SK-N-SH (cell line): ENCODE results near the gene HBG2. TPM values are rescaled to one million over a fixed set of nuclear protein-coding genes. Genes with fewer than 3 reads are reported as not detected.

Experiments used
- CTCF ChIA-PET: fragments of 300-600, 350-600 bp; formaldehyde crosslinking; extraction: SDS; loops from one replicate; lab custom pipeline; 2021; lab: Yijun Ruan, JAX
- POLR2A ChIA-PET: fragments of 350-600 bp; sonication (Branson Sonifier 250); formaldehyde crosslinking; extraction: SDS; loops from one replicate; lab custom pipeline; 2020; ENCODE audit warnings: antibody characterized with exemption, inconsistent platforms; lab: Yijun Ruan, JAX
- DNase-seq: peaks from one replicate; pipeline ENCODE4 v3.0.0; 2012
- H2AFZ ChIP-seq: fragments of 200-600 bp; sonication (generic); 2 replicates; pipeline ENCODE4 v1.8.1; 2016; ENCODE audit warnings: antibody characterized with exemption, mild to moderate bottlenecking, low read depth
- H3F3A ChIP-seq: fragments of 200-600 bp; sonication (generic); replicated peaks from 2 replicates; pipeline ENCODE3; 2016; ENCODE audit warnings: antibody characterized with exemption, mild to moderate bottlenecking; ENCODE audit not compliant: insufficient read depth
- H3K27ac ChIP-seq, 2 experiments: fragments of 200-500 bp in 1 of 2; fragments of 200-600 bp in 1 of 2; sonication (Bioruptor generic) in 1 of 2; sonication (generic), shearing (Covaris generic) in 1 of 2; 2 replicates each; pipeline versions ENCODE4 v1.5.1 to v1.6.1; 2014 to 2016; ENCODE audit warnings: low read depth in 2 of 2, inconsistent platforms in 1 of 2, low read length in 1 of 2, mild to moderate bottlenecking in 1 of 2, mixed read lengths in 1 of 2
- H3K27me3 ChIP-seq: fragments of 200-600 bp; sonication (generic), shearing (Covaris generic); 2 replicates; pipeline ENCODE4 v1.6.1; 2016; ENCODE audit warnings: mixed run types; ENCODE audit not compliant: insufficient read depth
- H3K36me3 ChIP-seq, 2 experiments: fragments of 200-500 bp in 1 of 2; fragments of 200-600 bp in 1 of 2; sonication (Bioruptor generic) in 1 of 2; sonication (generic) in 1 of 2; replicated peaks in 1 of 2; 2 replicates each; pipeline versions ENCODE3 to v1.5.1; 2014 to 2016; ENCODE audit warnings: low read length in 1 of 2, mild to moderate bottlenecking in 1 of 2; ENCODE audit not compliant: insufficient read depth in 2 of 2, control insufficient read depth in 1 of 2
- H3K4me1 ChIP-seq, 2 experiments: fragments of 200-500 bp in 1 of 2; fragments of 200-600 bp in 1 of 2; sonication (Bioruptor generic) in 1 of 2; sonication (generic), shearing (Covaris generic) in 1 of 2; 2 replicates each; pipeline versions ENCODE4 v1.5.1 to v1.6.1; 2014 to 2016; ENCODE audit warnings: low read depth in 1 of 2, low read length in 1 of 2, mixed run types in 1 of 2; ENCODE audit not compliant: insufficient read depth in 2 of 2, control insufficient read depth in 1 of 2
- H3K4me2 ChIP-seq: fragments of 200-600 bp; sonication (generic), shearing (Covaris generic); 2 replicates; pipeline ENCODE4 v1.6.1; 2017; ENCODE audit warnings: mixed run types
- H3K4me3 ChIP-seq, 2 experiments: fragments of 200-500 bp in 1 of 2; fragments of 200-600 bp in 1 of 2; sonication (Bioruptor generic) in 1 of 2; sonication (generic), shearing (Covaris generic) in 1 of 2; 2 replicates each; pipeline versions ENCODE4 v1.5.1 to v1.8.1; 2014 to 2016; ENCODE audit warnings: low read depth in 2 of 2, inconsistent platforms in 1 of 2, low read length in 1 of 2, mild to moderate bottlenecking in 1 of 2, mixed read lengths in 1 of 2, moderate library complexity in 1 of 2
- H3K79me2 ChIP-seq: fragments of 200-600 bp; sonication (generic); 2 replicates; pipeline ENCODE4 v1.8.1; 2017; ENCODE audit warnings: mild to moderate bottlenecking; ENCODE audit not compliant: insufficient read depth
- H3K9ac ChIP-seq: fragments of 200-600 bp; sonication (generic); 2 replicates; pipeline ENCODE4 v1.6.1; 2017; ENCODE audit warnings: mixed run types
- H3K9me2 ChIP-seq: fragments of 200-600 bp; sonication (generic); 2 replicates; pipeline ENCODE4 v1.6.1; 2017; ENCODE audit warnings: mixed run types
- H3K9me3 ChIP-seq: fragments of 200-600 bp; sonication (generic); 2 replicates; pipeline ENCODE4 v1.6.1; 2017; ENCODE audit warnings: mixed run types, mild to moderate bottlenecking, moderate library complexity
- H4K20me1 ChIP-seq: fragments of 200-600 bp; sonication (generic); 2 replicates; pipeline ENCODE4 v1.6.1; 2017; ENCODE audit warnings: mild to moderate bottlenecking, mixed run types; ENCODE audit not compliant: insufficient read depth
- CTCF ChIP-seq: fragments of 200-600 bp; sonication (generic); IDR thresholded peaks from 2 replicates; pipeline ENCODE4 v1.6.1; 2017; ENCODE audit warnings: antibody characterized with exemption, mild to moderate bottlenecking, moderate library complexity
- ELF1 ChIP-seq: IDR thresholded peaks from 2 replicates; pipeline ENCODE4 v1.4.0; 2012
- EZH2phosphoT487 ChIP-seq: fragments of 200-600 bp; sonication (generic); IDR thresholded peaks from 2 replicates; pipeline ENCODE4 v1.6.1; 2017; ENCODE audit warnings: low read depth, mixed run types, mild to moderate bottlenecking, antibody characterized with exemption, moderate library complexity, borderline replicate concordance
- FOXJ3 ChIP-seq: sonication (generic); formaldehyde crosslinking; IDR thresholded peaks from 2 replicates; pipeline ENCODE4 v1.5.1; 2020; ENCODE audit warnings: mild to moderate bottlenecking, missing genetic modification reagents
- GABPA ChIP-seq: IDR thresholded peaks from 2 replicates; pipeline ENCODE4 v1.4.0; 2012; ENCODE audit warnings: low read depth, mild to moderate bottlenecking
- GATA2 ChIP-seq: sonication (generic); formaldehyde crosslinking; IDR thresholded peaks from 2 replicates; pipeline ENCODE4 v1.5.0; 2020; ENCODE audit warnings: mild to moderate bottlenecking, missing genetic modification reagents
- IRF3 ChIP-seq: fragments of 150-350 bp; IDR thresholded peaks from 2 replicates; pipeline ENCODE4 v1.6.1; 2016; ENCODE audit warnings: mild to moderate bottlenecking, low read depth, low read length
- MAX ChIP-seq: IDR thresholded peaks from 2 replicates; pipeline ENCODE4 v1.4.0; 2012; ENCODE audit warnings: low read depth
- MEF2A ChIP-seq: IDR thresholded peaks from 2 replicates; pipeline ENCODE4 v1.4.0; 2012; ENCODE audit warnings: low read depth, borderline replicate concordance
- NFIC ChIP-seq: IDR thresholded peaks from 2 replicates; pipeline ENCODE4 v1.4.0; 2012; ENCODE audit warnings: borderline replicate concordance
- PBX3 ChIP-seq: IDR thresholded peaks from 2 replicates; pipeline ENCODE4; 2012
- RAD21 ChIP-seq: IDR thresholded peaks from 2 replicates; pipeline ENCODE4 v1.6.1; 2012; ENCODE audit warnings: mild to moderate bottlenecking, low read length
- RFX5 ChIP-seq: IDR thresholded peaks from 2 replicates; pipeline ENCODE4 v1.6.1; 2012; ENCODE audit warnings: mild to moderate bottlenecking, improper control_type of control experiment, low read length
- TCF12 ChIP-seq: IDR thresholded peaks from 2 replicates; pipeline ENCODE4 v1.4.0; 2012
- TEAD4 ChIP-seq: IDR thresholded peaks from 2 replicates; pipeline ENCODE4 v1.4.0; 2012; ENCODE audit warnings: mild to moderate bottlenecking, borderline replicate concordance; ENCODE audit not compliant: insufficient read depth
- USF2 ChIP-seq: fragments of 150-350 bp; IDR thresholded peaks from 2 replicates; pipeline ENCODE4 v1.6.1; 2017; ENCODE audit warnings: antibody characterized with exemption, low read length, low read depth, borderline replicate concordance
- YY1 ChIP-seq: IDR thresholded peaks from 2 replicates; pipeline ENCODE4 v1.4.0; 2012; ENCODE audit warnings: low read depth, mild to moderate bottlenecking
- WGBS: methylation state at CpG from one replicate; pipeline ENCODE4 v1.1.6; 2017; ENCODE audit warnings: low lambda C conversion rate; 5-methylcytosine and 5-hydroxymethylcytosine counted together
- polyA plus RNA-seq, 3 experiments: library from polyadenylated mRNA; depleted of rRNA; stranded (reverse); fragments of >200 nt; gene quantifications; 2 replicates each; pipeline ENCODE4 v1.2.3, GENCODE V29; 2012

The HBG2 gene
- polyA plus RNA-seq, 1 of the 3 experiments (the other 2 are of a cell fraction) = 0.33 TPM

- no peaks in the 10 kb centered on the region for H3K79me2 ChIP-seq
- no peaks in the 10 kb centered on the region for H4K20me1 ChIP-seq
- WGBS = 5% methylated on average over 5 of the region's 5 CpGs
- H3K9me3 ChIP-seq = no peaks in the 10 kb centered on the region
- H3K27ac ChIP-seq = no peak overlapping the region
- no peak overlapping the region for H3K4me2 ChIP-seq
- no peak for DNase-seq
- no peaks in the 10 kb centered on the region for H3K36me3 ChIP-seq
- H3F3A ChIP-seq = no peaks in the 10 kb centered on the region
- H3K27me3 ChIP-seq = no peaks in the 10 kb centered on the region
- no peaks in the 10 kb centered on the region for H3K4me1 ChIP-seq
- H3K9me2 ChIP-seq = no peaks in the 10 kb centered on the region
- TF ChIP-seq USF2 = no peak
- TF ChIP-seq ELF1 = no peak
- no peak for TF ChIP-seq GATA2 (CRISPR knock-in tag)
- ChIA-PET CTCF (no interaction called here), POLR2A (no interaction called here)
- H3K9ac ChIP-seq = no peak overlapping the region
- H3K4me3 ChIP-seq = no peak overlapping the region
- H2AFZ ChIP-seq = no peak overlapping the region
These were observed 19.1 kb downstream of the HBG2 start for GRCh38 chr11:5235364-5236095.

GRCh38 chr11:5234381-5234834 is 20.2 kb downstream of the HBG2 start, which contains the start of gene HBD:
HBD (minus strand) TSS chr11:5234483; CDS start chr11:5234433, 50 bp downstream.
- Histone ChIP-seq H3K9me3 (no peaks in the 10 kb centered on the region), H3K27ac (no peak within 1 kb of the TSS)
- DNase-seq = no peak
- TF ChIP-seq TEAD4 = no peak
- TF ChIP-seq RFX5 = no peak
- TF ChIP-seq MAX = no peak
- TF ChIP-seq NFIC = no peak
- TF ChIP-seq GABPA = no peak
- TF ChIP-seq, all 33 proteins: peak for 0
- H3F3A ChIP-seq = no peaks in the 10 kb centered on the region
- H4K20me1 ChIP-seq = no peaks in the 10 kb centered on the region
- H3K9me2 ChIP-seq = no peaks in the 10 kb centered on the region
- no peak within 1 kb of the TSS for H2AFZ ChIP-seq
- no peak within 1 kb of the TSS for H3K4me3 ChIP-seq
- H3K9ac ChIP-seq = no peak within 1 kb of the TSS
- ChIA-PET POLR2A (no interaction called here), CTCF (no interaction called here)
- H3K27me3 ChIP-seq = no peaks in the 10 kb centered on the region
- H3K79me2 ChIP-seq = no peaks in the 10 kb centered on the region
- H3K36me3 ChIP-seq = no peaks in the 10 kb centered on the region
- no peaks in the 10 kb centered on the region for H3K4me1 ChIP-seq
- H3K4me2 ChIP-seq = no peak within 1 kb of the TSS
- 3% methylated on average over 2 of the region's 2 CpGs for WGBS

- ChIA-PET POLR2A (no interaction called here), CTCF (no interaction called here)
- Histone ChIP-seq H4K20me1 (no peaks in the 10 kb centered on the region), H3K36me3 (no peaks in the 10 kb centered on the region), H3K9me3 (no peaks in the 10 kb centered on the region), H3F3A (no peaks in the 10 kb centered on the region), H3K9me2 (no peaks in the 10 kb centered on the region), H3K27ac (no peak overlapping the region), H3K79me2 (no peaks in the 10 kb centered on the region), H2AFZ (no peak overlapping the region), H3K9ac (no peak overlapping the region), H3K4me2 (no peak overlapping the region), H3K4me1 (no peaks in the 10 kb centered on the region), H3K27me3 (no peaks in the 10 kb centered on the region), H3K4me3 (no peak overlapping the region)
- no peak for DNase-seq
- 6% methylated on average over 1 of the region's 1 CpG for WGBS
- TF ChIP-seq TEAD4 (no peak), FOXJ3 (CRISPR knock-in tag) (no peak), RAD21 (no peak), IRF3 (no peak), PBX3 (no peak), MEF2A (no peak), NFIC (no peak), CTCF (no peak), TCF12 (no peak), YY1 (no peak), EZH2phosphoT487 (no peak)
These were observed 21.3 kb downstream of the HBG2 start for GRCh38 chr11:5233307-5233706.
